HG03066 (cell line): ENCODE results near the gene OR6M1.

Experiments used
- ATAC-seq: cut with Tn5 transposase; IDR thresholded peaks from one replicate; pipeline ENCODE4 v1.9.1; 2021; ENCODE audit warnings: low read depth; ENCODE audit not compliant: unreplicated experiment

Gene OR6M1

DNA sequence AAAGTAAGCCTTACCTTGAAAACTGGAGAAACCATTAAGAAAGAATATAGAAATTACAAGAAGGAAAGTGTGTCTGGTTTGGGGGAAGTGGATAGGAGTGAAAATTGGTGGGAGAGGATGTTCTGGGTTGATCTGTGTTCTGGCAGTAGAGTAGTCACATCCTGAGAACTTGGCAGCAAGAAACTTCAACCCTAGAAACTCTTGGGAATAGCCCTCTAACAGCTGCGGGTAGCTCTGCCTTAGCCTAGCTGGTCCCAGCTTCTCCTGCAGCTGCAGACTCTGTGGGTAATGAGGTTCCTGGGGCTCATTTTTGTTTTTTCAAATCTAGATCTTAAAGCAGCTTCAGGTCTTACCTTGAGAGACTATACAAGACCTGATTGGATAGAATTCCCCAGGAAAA lies 27.6 kb downstream of the OR6M1 start:
- ATAC-seq, result no peak

- ATAC-seq, result no peak
These were observed 30.2 kb downstream of the OR6M1 start for GRCh38 chr11:123775715-123776549.

DNA sequence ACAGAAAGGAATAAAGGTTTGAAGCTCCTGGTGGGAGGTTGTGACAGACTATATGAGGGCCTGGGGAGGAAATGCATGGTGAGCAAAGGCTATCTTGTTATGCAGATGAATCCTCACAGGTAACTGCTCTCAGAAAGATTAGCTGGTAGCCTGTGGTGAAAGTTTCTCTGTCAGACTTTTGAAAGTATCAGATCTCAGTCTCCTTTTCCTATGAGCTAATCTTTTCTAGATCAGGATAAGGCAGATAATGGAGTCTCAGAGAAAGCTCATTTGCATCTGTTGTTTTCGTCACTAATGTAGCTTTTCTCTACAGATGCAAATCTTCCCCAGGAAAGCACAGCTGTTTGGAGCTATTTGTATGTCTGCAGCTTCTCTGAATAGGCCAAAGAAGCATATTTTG lies 30.9 kb downstream of the OR6M1 start:
- no peak for ATAC-seq

DNA sequence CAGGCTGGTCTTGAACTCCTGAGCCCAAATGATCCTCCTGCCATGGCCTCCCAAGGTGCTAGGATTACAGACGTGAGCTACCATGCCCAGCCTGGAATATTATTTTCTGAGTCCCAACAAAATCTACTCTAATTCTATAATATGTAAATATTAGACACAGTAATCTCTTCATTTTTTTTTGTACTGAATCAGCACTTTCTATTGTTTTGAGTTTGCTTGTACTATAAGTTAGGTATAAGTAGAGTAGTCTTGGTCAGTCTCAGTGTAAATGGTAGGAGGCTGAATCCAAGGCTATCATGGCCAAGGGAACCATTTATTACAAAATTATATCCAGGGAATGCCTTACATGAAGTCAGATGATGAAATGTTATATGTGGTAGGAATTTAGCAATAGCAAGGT lies 32.2 kb downstream of the OR6M1 start:
- no peak for ATAC-seq

- no peak for ATAC-seq
These were observed 33.1 kb downstream of the OR6M1 start for GRCh38 chr11:123773026-123773425.

GRCh38 chr11:123771664-123772063 lies 34.5 kb downstream of the OR6M1 start:
- ATAC-seq, result no peak

DNA sequence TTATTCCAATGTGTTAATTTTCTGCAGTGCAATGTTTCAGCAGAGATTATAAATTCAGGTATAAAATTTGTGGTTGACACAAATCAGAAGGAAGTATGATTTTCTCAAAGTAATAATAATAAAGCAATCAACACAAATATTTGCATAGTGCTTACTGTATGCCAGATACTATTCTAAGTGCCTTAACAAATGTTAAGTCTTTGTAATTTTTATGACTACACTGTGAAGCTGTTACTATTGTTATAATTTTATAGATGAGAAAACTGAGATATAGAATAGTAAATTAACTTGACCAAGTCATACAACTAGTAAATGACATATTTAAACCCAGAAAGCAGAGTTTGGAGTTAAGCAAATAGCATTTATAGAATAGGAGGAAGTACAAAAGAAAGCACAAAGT lies 35.4 kb downstream of the OR6M1 start:
- no peak for ATAC-seq

- no peak for ATAC-seq
These were observed 40.5 kb downstream of the OR6M1 start for GRCh38 chr11:123765601-123766000.

DNA sequence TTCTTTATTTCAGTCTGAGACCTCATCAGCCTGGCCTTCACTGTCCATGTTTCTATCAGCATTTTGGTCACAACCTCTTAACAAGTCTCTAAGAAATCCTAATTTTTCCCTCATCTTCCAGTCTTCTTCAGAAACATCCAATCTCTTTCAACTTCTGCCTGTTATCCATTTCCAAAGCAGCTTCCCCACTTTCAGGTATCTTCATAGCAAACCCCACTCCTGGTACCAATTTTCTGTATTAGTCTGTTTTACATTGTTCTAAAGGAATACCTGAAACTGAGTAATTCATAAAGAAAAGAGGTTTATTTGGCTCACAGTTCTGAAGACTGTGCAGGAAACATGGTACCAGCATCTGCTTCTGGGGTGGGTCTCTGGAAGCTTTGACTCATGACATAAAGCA lies 43.7 kb downstream of the OR6M1 start:
- no peak for ATAC-seq

- no peak for ATAC-seq
These were observed 45.3 kb downstream of the OR6M1 start for GRCh38 chr11:123760894-123761293.

DNA sequence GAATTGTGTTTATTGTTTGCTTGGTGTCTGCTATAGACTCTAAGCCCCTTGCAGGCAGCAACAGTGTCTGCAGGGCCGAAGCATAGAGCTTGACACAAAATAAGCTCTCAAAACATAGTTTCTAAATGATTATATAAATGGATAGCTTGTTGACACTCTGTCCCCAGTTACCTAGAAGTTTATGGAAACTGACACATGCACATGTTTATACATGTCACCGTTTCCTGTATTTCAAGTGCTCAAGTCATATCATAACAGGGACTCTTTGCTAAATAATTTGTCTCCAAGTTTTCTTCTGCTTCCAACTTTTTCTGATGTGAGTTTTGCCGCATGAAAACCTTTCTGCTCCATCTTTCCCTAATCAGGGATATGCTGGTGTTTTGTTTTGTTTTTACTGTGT lies 48.2 kb downstream of the OR6M1 start:
- no peak for ATAC-seq

DNA sequence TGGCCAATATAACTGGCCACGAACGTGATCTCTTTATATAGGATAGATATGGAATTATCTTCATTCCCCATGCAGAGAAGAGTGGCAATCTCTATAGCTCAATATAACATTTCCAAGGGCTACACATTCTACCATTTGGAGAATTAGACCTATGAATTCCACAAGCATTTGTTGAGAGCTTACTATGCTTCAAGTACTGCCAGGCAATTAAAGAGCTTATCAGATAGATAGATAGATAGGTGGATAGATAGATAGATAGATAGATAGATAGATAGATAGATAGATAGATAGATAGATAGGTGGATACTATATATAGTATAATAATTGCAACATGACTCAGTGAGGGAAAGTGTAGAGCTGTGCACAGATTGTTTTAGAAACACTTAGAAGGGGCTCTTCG lies 50.3 kb downstream of the OR6M1 start:
- no peak for ATAC-seq
